ENCODE data around the gene ADAMTS2.
"Not testable (repeated sequence)": the region's sequence is repeated elsewhere in the genome, so short reads cannot be mapped to it uniquely, and the experiment has no call there.

ADAMTS2 gene

GRCh38 chr5:179290681-179291540, 54.4 kb downstream of the ADAMTS2 start:
- no peak overlapping the region for H3K4me3 ChIP-seq (ENCODE audit: low read depth, low read length)
- no peak for TF ChIP-seq CTCF (IDR thresholded peaks at IDR 0.05; ENCODE audit: low read depth, low read length)

DNA sequence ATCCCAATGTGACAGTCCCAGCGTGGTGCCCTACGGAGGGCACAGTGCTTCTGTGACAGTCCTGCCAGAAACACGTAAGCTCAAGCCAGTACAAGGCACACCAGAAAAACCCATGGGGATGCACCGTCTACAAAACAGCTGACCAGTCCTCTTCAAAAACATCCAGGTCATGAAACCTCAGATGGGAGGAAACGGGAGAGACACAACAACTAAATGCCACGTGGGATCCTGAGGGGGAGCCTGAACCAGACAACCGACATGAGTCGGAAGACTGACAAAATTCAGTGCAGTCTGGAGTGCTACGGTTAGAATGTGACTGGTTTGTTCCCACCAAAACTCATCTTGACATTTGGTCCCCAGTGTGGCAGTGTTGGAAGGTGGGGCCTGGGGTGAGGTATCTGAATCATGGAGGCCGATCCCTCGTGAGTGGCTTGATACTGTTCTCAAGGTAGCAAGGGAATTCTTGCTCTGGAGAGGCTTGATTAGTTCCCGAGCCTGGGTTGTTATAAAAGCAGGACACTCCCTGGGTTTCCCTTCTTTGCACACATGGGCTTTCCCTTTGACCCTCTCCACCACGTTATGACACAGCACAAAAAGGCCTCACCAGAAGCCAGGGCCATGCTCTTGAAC, 55.4 kb downstream of the ADAMTS2 start:
- H3K4me3 ChIP-seq (ENCODE audit: low read depth, low read length): no peak overlapping the region
- TF ChIP-seq CTCF (IDR thresholded peaks at IDR 0.05; ENCODE audit: low read depth, low read length): no peak

DNA sequence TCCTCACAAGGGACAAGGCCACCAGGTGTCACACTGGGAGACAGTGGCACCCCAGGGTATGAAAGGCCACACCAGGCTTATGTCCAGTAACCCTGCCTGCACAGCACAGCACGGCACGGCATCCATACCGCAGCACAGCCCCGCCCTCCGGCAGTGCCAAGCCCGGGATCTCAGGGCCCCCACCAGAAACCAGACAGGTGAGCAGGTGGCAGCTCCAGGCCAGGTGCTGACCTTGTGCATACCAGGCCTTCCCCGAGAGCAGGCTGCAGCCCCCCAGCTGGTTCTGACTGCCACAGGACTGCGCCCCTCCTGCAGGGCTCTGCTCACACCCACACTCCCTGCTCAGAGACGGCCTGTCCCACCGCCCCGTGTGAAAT, 56.5 kb downstream of the ADAMTS2 start:
- TF ChIP-seq CTCF (IDR thresholded peaks at IDR 0.05; ENCODE audit: low read depth, low read length): no peak
- H3K4me3 ChIP-seq (ENCODE audit: low read depth, low read length): no peak overlapping the region

DNA sequence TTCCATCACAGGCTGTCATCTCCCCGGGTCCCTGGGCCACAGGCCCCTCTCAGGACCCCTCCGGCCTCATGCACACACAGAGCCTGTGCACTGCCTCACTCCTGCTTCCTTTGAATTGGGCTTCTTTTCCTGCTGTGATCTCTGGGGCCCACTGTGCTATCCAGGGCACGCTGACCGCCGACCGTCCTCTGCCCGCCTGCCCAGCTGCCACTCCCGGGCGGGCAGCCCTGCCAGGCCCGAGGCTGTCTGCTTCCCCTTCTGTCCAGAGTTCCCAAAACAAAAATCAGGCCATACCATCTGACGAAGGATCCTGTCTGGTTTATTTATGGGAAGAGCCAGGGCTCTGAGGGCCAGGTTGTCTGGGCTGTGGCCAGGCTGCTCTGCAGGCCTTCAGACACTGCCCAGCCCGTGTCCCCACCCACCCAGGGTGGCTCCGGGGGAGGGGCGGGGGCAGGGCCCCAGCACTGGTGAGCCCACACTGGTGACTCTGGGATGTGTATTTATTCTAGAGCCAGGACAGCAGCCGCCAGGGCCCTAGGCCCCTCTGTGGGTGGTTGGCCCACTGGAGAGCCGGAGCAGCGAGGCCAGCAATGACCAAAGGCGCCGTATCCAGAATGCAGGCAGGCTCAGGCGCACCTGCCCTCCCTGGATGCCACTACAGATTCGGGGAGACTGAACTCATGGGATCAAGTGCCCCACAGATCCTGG, 57.0 kb downstream of the ADAMTS2 start:
- no peak for TF ChIP-seq CTCF (IDR thresholded peaks at IDR 0.05; ENCODE audit: low read depth, low read length)
- no peak overlapping the region for H3K4me3 ChIP-seq (ENCODE audit: low read depth, low read length)

- TF ChIP-seq CTCF (IDR thresholded peaks at IDR 0.05; ENCODE audit: low read depth, low read length): no peak
- no peak overlapping the region for H3K4me3 ChIP-seq (ENCODE audit: low read depth, low read length)
Measured at GRCh38 chr5:179287631-179288030, 57.6 kb downstream of the ADAMTS2 start.

GRCh38 chr5:179287071-179287470, 58.2 kb downstream of the ADAMTS2 start:
- TF ChIP-seq CTCF (IDR thresholded peaks at IDR 0.05; ENCODE audit: low read depth, low read length): no peak
- no peak overlapping the region for H3K4me3 ChIP-seq (ENCODE audit: low read depth, low read length)

GRCh38 chr5:179285776-179286162, 59.5 kb downstream of the ADAMTS2 start:
- H3K4me3 ChIP-seq (ENCODE audit: low read depth, low read length): not testable (repeated sequence)

Measured in WI38 (cell line).